ENCODE data around the gene GSG1L2. TPM values are rescaled to one million over a fixed set of nuclear protein-coding genes. Genes with fewer than 3 reads are reported as not detected.

The GSG1L2 gene
- total and polyA plus RNA-seq, 2 of the 13 experiments (the other 11 are each of a cell fraction or from before 2014, with no cell fraction given): not detected

DNA sequence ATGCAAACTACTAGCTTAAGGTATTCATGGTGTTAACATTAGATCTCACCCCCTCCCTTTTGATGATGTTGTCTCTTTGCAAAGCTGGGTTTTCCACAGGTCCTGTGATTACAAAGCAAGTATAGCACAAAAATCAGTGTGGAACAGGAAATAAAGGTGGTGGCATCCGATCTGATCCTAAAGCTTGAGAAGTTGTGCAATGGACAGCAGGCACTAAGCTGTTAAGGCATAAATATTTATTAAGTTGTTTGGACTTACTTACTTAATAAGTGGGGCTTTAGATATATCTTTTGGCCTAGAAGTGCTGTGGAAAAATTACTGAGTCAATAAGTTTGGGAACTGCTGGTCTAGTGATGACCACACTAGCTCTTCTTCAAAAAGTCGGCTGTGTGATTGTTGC, 8.8 kb upstream of the GSG1L2 start (continued):
- no peak for TF ChIP-seq RAD51 (IDR thresholded peaks at IDR 0.05; ENCODE audit: borderline replicate concordance)
- TF ChIP-seq ZNF781 (CRISPR knock-in tag; IDR thresholded peaks at IDR 0.05; ENCODE audit: borderline replicate concordance, not compliant biosample characterization): no peak
- no peak for TF ChIP-seq ZNF333 (CRISPR knock-in tag; IDR thresholded peaks at IDR 0.05; ENCODE audit: borderline replicate concordance)
- no peak for TF ChIP-seq POLR2G (IDR thresholded peaks at IDR 0.05; ENCODE audit: low read depth, low read length)

GRCh38 chr17:9829343-9829742, 7.5 kb upstream of the GSG1L2 start:
- DNase-seq (ENCODE audit: low spot score) (no peak), ATAC-seq (no peak), FAIRE-seq (no peak)
- no peak overlapping the region for H3K9ac ChIP-seq (ENCODE audit: insufficient read depth, low read depth, low read length)
- no peaks in the 10 kb centered on the region for H3K4me1 ChIP-seq (ENCODE audit: insufficient read depth, low read length)
- no peak overlapping the region for H3K4me3 ChIP-seq (replicated peaks in 1 of 3; ENCODE audit: insufficient read depth in 1 of 3, low read depth in 2 of 3, low read length in 3 of 3)
- intact Hi-C loops (cut with micrococcal nuclease; ENCODE audit: unreplicated experiment) (no loop called here), in situ Hi-C loops (cut with HindIII; ENCODE audit: extremely low pct_ligation_motif_present, low pct_unique_long_range_greater_than_20kb) (no loop called here)
- TF ChIP-seq ARID2 (CRISPR knock-in tag; IDR thresholded peaks at IDR 0.05; ENCODE audit: borderline replicate concordance) (no peak), MBD4 (IDR thresholded peaks at IDR 0.05; ENCODE audit: borderline replicate concordance, low read length) (no peak)
- TF ChIP-seq, protein P1, sequence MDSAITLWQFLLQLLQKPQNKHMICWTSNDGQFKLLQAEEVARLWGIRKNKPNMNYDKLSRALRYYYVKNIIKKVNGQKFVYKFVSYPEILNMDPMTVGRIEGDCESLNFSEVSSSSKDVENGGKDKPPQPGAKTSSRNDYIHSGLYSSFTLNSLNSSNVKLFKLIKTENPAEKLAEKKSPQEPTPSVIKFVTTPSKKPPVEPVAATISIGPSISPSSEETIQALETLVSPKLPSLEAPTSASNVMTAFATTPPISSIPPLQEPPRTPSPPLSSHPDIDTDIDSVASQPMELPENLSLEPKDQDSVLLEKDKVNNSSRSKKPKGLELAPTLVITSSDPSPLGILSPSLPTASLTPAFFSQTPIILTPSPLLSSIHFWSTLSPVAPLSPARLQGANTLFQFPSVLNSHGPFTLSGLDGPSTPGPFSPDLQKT (CRISPR knock-in tag; IDR thresholded peaks at IDR 0.05; ENCODE audit: borderline replicate concordance): no peak
- H3K79me2 ChIP-seq (ENCODE audit: insufficient read depth, low read length): no peaks in the 10 kb centered on the region
- WGBS (ENCODE audit: low lambda C conversion rate): 7% methylated on average over 2 of the region's 2 CpGs
- no peak overlapping the region for H2AFZ ChIP-seq (ENCODE audit: low read length)
- ChIA-PET CTCF (ENCODE audit: low intra/inter-chr PET ratio, low total read pairs) (no interaction called here), POLR2A (no interaction called here)
- no peaks in the 10 kb centered on the region for H4K20me1 ChIP-seq (ENCODE audit: insufficient read depth, low read length)
- BruUV-seq (replicated peaks): no TSS peak
- H3K4me2 ChIP-seq (ENCODE audit: low read depth, low read length): no peak overlapping the region
- no peaks in the 10 kb centered on the region for H3K36me3 ChIP-seq (replicated peaks in 1 of 2; ENCODE audit: control insufficient read depth in 1 of 2, insufficient read depth in 2 of 2, low read length in 2 of 2)
- no peak overlapping the region for H3K27ac ChIP-seq (ENCODE audit: extremely low read length, insufficient read depth, low read length)
- H3K9me3 ChIP-seq (ENCODE audit: low read length): no peaks in the 10 kb centered on the region
- peaks cover 2 to 20% of the 10 kb centered on the region in 2 experiments for H3K27me3 ChIP-seq (ENCODE audit: control insufficient read depth in 1 of 2, insufficient read depth in 2 of 2, low read length in 2 of 2)
